ENCODE data around the gene DUSP10.

DNA sequence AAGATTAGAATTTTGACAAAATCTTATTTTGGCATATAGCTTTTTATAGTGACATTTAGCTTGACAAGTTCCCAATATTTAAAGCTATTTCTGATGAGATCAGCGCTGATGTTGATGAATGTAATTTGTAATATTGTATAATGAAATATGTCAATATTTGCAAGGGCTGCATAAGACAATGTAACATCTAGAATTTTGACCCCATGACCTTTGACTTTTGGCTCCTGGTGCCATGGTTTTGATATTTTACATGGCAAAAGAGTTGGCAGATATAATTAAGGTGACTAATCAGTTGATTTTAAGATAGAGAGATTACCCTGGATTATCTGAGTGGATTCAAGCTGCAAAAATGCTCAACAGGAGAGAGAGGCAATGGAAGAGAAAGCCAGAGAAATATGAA, 63.9 kb downstream of the DUSP10 start:
- TF ChIP-seq, protein P1, sequence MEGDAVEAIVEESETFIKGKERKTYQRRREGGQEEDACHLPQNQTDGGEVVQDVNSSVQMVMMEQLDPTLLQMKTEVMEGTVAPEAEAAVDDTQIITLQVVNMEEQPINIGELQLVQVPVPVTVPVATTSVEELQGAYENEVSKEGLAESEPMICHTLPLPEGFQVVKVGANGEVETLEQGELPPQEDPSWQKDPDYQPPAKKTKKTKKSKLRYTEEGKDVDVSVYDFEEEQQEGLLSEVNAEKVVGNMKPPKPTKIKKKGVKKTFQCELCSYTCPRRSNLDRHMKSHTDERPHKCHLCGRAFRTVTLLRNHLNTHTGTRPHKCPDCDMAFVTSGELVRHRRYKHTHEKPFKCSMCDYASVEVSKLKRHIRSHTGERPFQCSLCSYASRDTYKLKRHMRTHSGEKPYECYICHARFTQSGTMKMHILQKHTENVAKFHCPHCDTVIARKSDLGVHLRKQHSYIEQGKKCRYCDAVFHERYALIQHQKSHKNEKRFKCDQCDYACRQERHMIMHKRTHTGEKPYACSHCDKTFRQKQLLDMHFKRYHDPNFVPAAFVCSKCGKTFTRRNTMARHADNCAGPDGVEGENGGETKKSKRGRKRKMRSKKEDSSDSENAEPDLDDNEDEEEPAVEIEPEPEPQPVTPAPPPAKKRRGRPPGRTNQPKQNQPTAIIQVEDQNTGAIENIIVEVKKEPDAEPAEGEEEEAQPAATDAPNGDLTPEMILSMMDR (conservative IDR thresholded peaks at IDR 0.05; ENCODE audit: low read length): no peak
- TF ChIP-seq EZH2phosphoT487 (IDR thresholded peaks at IDR 0.05; ENCODE audit: borderline replicate concordance, low read depth, low read length): no peak

Measured in OCI-LY7 (cell line).